PC-3 (cell line): ENCODE results near the gene CHGA.

ENCODE experiments used
- CTCF ChIP-seq: fragments of 300-600 bp; sonication (generic); conservative IDR thresholded peaks from 2 replicates; pipeline ENCODE4 v1.5.1; 2017; ENCODE audit warnings: antibody characterized with exemption, low read depth, mild to moderate bottlenecking, low read length
- EZH2 ChIP-seq: fragments of 300-600 bp; sonication (generic); IDR thresholded peaks from one replicate; pipeline ENCODE4 v1.6.1; 2017; ENCODE audit warnings: antibody characterized with exemption, mild to moderate bottlenecking, low read length; ENCODE audit not compliant: unreplicated experiment
- EZH2phosphoT487 ChIP-seq: fragments of 300-600 bp; sonication (generic); IDR thresholded peaks from 2 replicates; pipeline ENCODE4 v1.6.1; 2018; ENCODE audit warnings: mild to moderate bottlenecking, antibody characterized with exemption, low read length, borderline replicate concordance

- no peak for TF ChIP-seq CTCF
- no peak for TF ChIP-seq EZH2
- TF ChIP-seq EZH2phosphoT487 = no peak
These were observed 16.1 kb downstream of the CHGA start for GRCh38 chr14:92938890-92939671.
